ENCODE measurements around the gene CER1. TPM values are rescaled to one million over a fixed set of nuclear protein-coding genes. Genes with fewer than 3 reads are reported as not detected.

The CER1 gene
- total and polyA plus RNA-seq, 2 of the 8 experiments (the other 6 are each of a cell fraction or from before 2014, with no cell fraction given): 0.26 to 3.4 TPM

DNA sequence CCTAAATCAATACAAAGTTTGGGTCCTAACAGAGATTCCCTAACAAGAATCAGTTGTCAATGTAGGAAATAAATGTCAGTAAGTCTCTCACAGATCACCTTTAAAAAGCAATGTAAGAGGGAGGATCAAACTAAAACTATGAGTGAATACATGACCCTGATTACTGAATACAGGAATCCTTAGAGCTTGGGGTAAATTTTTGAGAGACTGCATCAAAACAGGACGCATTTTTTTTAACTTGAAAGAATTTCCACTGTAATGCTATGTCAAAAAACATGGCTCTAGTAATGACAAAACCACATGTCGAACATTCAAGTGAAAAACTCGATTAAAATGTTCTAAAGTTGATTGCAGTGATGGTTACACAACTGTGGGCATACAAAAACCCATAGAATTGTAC, 51.2 kb downstream of the CER1 start:
- Histone ChIP-seq H2BK12ac (ENCODE audit: low read depth, low read length) (no peak overlapping the region), H4K8ac (ENCODE audit: extremely low read depth, insufficient read depth, low read length) (no peak overlapping the region), H3K18ac (ENCODE audit: extremely low read depth, low read length) (no peak overlapping the region), H3K56ac (replicated peaks; ENCODE audit: insufficient read length, low read depth, low read length) (no peak overlapping the region), H2BK20ac (ENCODE audit: low read length) (no peak overlapping the region), H3K36me3 (ENCODE audit: control insufficient read depth in 2 of 4, insufficient read depth in 4 of 4, low read length in 3 of 4) (peaks cover 0 to 2% (median 0%) of the 10 kb centered on the region in 4 experiments; a peak in 1 of 8 replicates), H3K4me1 (replicated peaks in 1 of 4; ENCODE audit: control insufficient read depth in 3 of 4, insufficient read depth in 4 of 4, low read length in 3 of 4) (no peaks in the 10 kb centered on the region), H4K5ac (ENCODE audit: insufficient read length, low read depth, low read length) (no peak overlapping the region), H3K23me2 (ENCODE audit: low read depth, low read length) (no peaks in the 10 kb centered on the region), H2AFZ (ENCODE audit: low read length) (no peak overlapping the region), H2BK5ac (ENCODE audit: low read depth, low read length) (no peak overlapping the region), H2BK120ac (replicated peaks; ENCODE audit: low read depth, low read length) (no peak overlapping the region), H3K4ac (replicated peaks; ENCODE audit: insufficient read length, low read depth, low read length) (no peak overlapping the region), H3K27me3 (replicated peaks in 1 of 4; ENCODE audit: control insufficient read depth in 3 of 4, extremely low read depth in 1 of 4, insufficient read depth in 3 of 4, low read length in 3 of 4) (no peaks in the 10 kb centered on the region), H3K14ac (ENCODE audit: insufficient read length) (no peak overlapping the region), H3K79me1 (ENCODE audit: low read depth, low read length) (no peaks in the 10 kb centered on the region), H3K9ac (replicated peaks in 1 of 4; ENCODE audit: extremely low read depth in 1 of 4, low read depth in 3 of 4, low read length in 3 of 4) (no peak overlapping the region), H4K20me1 (replicated peaks in 1 of 2; ENCODE audit: control insufficient read depth in 1 of 2, insufficient read depth in 2 of 2, low read length in 2 of 2) (no peaks in the 10 kb centered on the region), H2BK15ac (ENCODE audit: low read length) (no peak overlapping the region), H3K4me3 (ENCODE audit: extremely low read depth in 1 of 4, insufficient read depth in 2 of 4, low read depth in 3 of 4, low read length in 4 of 4) (no peak overlapping the region), H3K4me2 (ENCODE audit: insufficient read depth in 1 of 2, low read depth in 2 of 2, low read length in 2 of 2) (no peak overlapping the region), H3K9me3 (ENCODE audit: insufficient read depth in 2 of 2, low read depth in 1 of 2, low read length in 1 of 2) (no peaks in the 10 kb centered on the region), H2AK5ac (ENCODE audit: low read depth, low read length) (no peak overlapping the region), H3K27ac (ENCODE audit: low read depth, low read length) (no peak overlapping the region), H4K91ac (replicated peaks; ENCODE audit: insufficient read length, low read length) (no peak overlapping the region), H3K23ac (ENCODE audit: insufficient read length) (no peak overlapping the region), H3K79me2 (ENCODE audit: control insufficient read depth in 1 of 2, insufficient read depth in 2 of 2, low read length in 2 of 2) (no peaks in the 10 kb centered on the region)
- 84% methylated on average over 3 of the region's 3 CpGs; no CpG with 5 or more reads in 1 of the 2 experiments for WGBS, 2 experiments (ENCODE audit: extremely low coverage in 1 of 2, insufficient coverage in 1 of 2, insufficient read length in 1 of 2, insufficient replicate concordance in 2 of 2, low coverage in 1 of 2, low lambda C conversion rate in 2 of 2, missing lambda C conversion rate in 1 of 2)
- POLR2A ChIA-PET (ENCODE audit: partially characterized antibody): no interaction called here
- FAIRE-seq (no peak), DNase-seq (ENCODE audit: low read depth in 1 of 2, low spot score in 2 of 2) (no peak)
- CTCF ChIA-PET (ENCODE audit: partially characterized antibody): interaction anchor here (0.6 to 1.3 kb wide), 2 partner anchors 10 to 140 kb away, joined by 3 to 4 read pairs; no protein-coding TSS in a partner anchor
- TF ChIP-seq CTBP2 (IDR thresholded peaks at IDR 0.05; ENCODE audit: borderline replicate concordance, insufficient read depth, insufficient read length, low read length) (no peak), CBX5 (IDR thresholded peaks at IDR 0.05; ENCODE audit: low read depth, low read length) (no peak), CEBPB (IDR thresholded peaks at IDR 0.05; ENCODE audit: low read depth, low read length) (no peak)
